Measurements from ENCODE around the gene PLEKHF1. TPM values are rescaled to one million over a fixed set of nuclear protein-coding genes. Genes with fewer than 3 reads are reported as not detected.
A peak's percentile ranks its signal among the peaks of the same experiment; 100 is the strongest.
"Not testable (repeated sequence)": the region's sequence is repeated elsewhere in the genome, so short reads cannot be mapped to it uniquely, and the experiment has no call there.

Gene PLEKHF1
- polyA plus RNA-seq, 3 donors from 2014 or later, result 107 to 244 (median 141) TPM

- Mint-ChIP-seq H3K9me3 (no peaks in the 10 kb centered on the region), H3K27me3 (ENCODE audit: low read depth in 3 of 3) (peaks cover 1 to 6% (median 4%) of the 10 kb centered on the region in 3 donors), H3K4me1 (peaks cover 48 to 65% of the 10 kb centered on the region in 2 donors), H3K4me3 (peak overlapping the region in 1 of 5 donors; percentile 18), H3K36me3 (no peaks in the 10 kb centered on the region), H3K27ac (peak overlapping the region in 3 of 6 donors; percentile 27 to 57 (median 40))
- no peak for DNase-seq
Observed at GRCh38 chr19:29626386-29626785, 38.9 kb upstream of the PLEKHF1 start.

GRCh38 chr19:29626832-29627231 is 38.4 kb upstream of the PLEKHF1 start:
- Mint-ChIP-seq H3K27ac (peak overlapping the region in 3 of 6 donors; percentile 27 to 57 (median 40)), H3K4me1 (peaks cover 44 to 61% of the 10 kb centered on the region in 2 donors)
- H3K4me3 Mint-ChIP-seq; H3K9me3 Mint-ChIP-seq; H3K27me3 Mint-ChIP-seq (ENCODE audit: low read depth in 3 of 3); H3K36me3 Mint-ChIP-seq; DNase-seq: not testable (repeated sequence)

GRCh38 chr19:29628661-29629385 is 36.4 kb upstream of the PLEKHF1 start:
- Mint-ChIP-seq H3K9me3 (no peaks in the 10 kb centered on the region), H3K27me3 (ENCODE audit: low read depth in 3 of 3) (peaks cover under 1 to 4% (median 1%) of the 10 kb centered on the region in 3 donors), H3K4me3 (no peak overlapping the region), H3K36me3 (no peaks in the 10 kb centered on the region), H3K4me1 (peaks cover 24 to 41% of the 10 kb centered on the region in 2 donors), H3K27ac (no peak overlapping the region)
- DNase-seq, result no peak

GRCh38 chr19:29629836-29630534 is 35.3 kb upstream of the PLEKHF1 start:
- H3K4me3 Mint-ChIP-seq, result no peak overlapping the region
- no peaks in the 10 kb centered on the region for H3K36me3 Mint-ChIP-seq
- peaks cover 0 to 1% (median 0%) of the 10 kb centered on the region in 3 donors for H3K27me3 Mint-ChIP-seq (ENCODE audit: low read depth in 3 of 3)
- no peak for DNase-seq
- H3K4me1 Mint-ChIP-seq, result peaks cover 17 to 30% of the 10 kb centered on the region in 2 donors
- H3K9me3 Mint-ChIP-seq, result no peaks in the 10 kb centered on the region
- no peak overlapping the region for H3K27ac Mint-ChIP-seq

- Mint-ChIP-seq H3K4me3 (no peak overlapping the region), H3K36me3 (no peaks in the 10 kb centered on the region)
Observed at GRCh38 chr19:29630655-29631054, 34.6 kb upstream of the PLEKHF1 start.

GRCh38 chr19:29631450-29631849 is 33.8 kb upstream of the PLEKHF1 start:
- H3K4me1 Mint-ChIP-seq, result peaks cover 12 to 22% of the 10 kb centered on the region in 2 donors
- H3K4me3 Mint-ChIP-seq, result no peak overlapping the region
- H3K36me3 Mint-ChIP-seq, result no peaks in the 10 kb centered on the region
- H3K27ac Mint-ChIP-seq, result no peak overlapping the region
- DNase-seq, result no peak
- H3K27me3 Mint-ChIP-seq (ENCODE audit: low read depth in 3 of 3), result peaks cover 0 to 1% (median 0%) of the 10 kb centered on the region in 3 donors
- H3K9me3 Mint-ChIP-seq, result no peaks in the 10 kb centered on the region

More at GRCh38 chr19:29630655-29631054, 34.6 kb upstream of the PLEKHF1 start:
- Mint-ChIP-seq H3K4me1 (peaks cover 12 to 26% of the 10 kb centered on the region in 2 donors), H3K27ac (no peak overlapping the region), H3K27me3 (ENCODE audit: low read depth in 3 of 3) (peaks cover 0 to 1% (median 1%) of the 10 kb centered on the region in 3 donors), H3K9me3 (no peaks in the 10 kb centered on the region)
- no peak for DNase-seq

- DNase-seq, result no peak
- Mint-ChIP-seq H3K4me3 (no peak overlapping the region), H3K4me1 (peaks cover 0 to under 1% of the 10 kb centered on the region in 2 donors), H3K27ac (no peak overlapping the region), H3K36me3 (no peaks in the 10 kb centered on the region), H3K9me3 (no peaks in the 10 kb centered on the region), H3K27me3 (ENCODE audit: low read depth in 3 of 3) (peaks cover 0 to 3% (median 0%) of the 10 kb centered on the region in 3 donors)
Observed at GRCh38 chr19:29634002-29634401, 31.3 kb upstream of the PLEKHF1 start.

- H3K27ac Mint-ChIP-seq, result no peak overlapping the region
- H3K4me1 Mint-ChIP-seq, result no peaks in the 10 kb centered on the region
- DNase-seq, result no peak
- H3K27me3 Mint-ChIP-seq (ENCODE audit: low read depth in 3 of 3), result peaks cover 0 to 3% (median 0%) of the 10 kb centered on the region in 3 donors
- no peak overlapping the region for H3K4me3 Mint-ChIP-seq
- no peaks in the 10 kb centered on the region for H3K36me3 Mint-ChIP-seq
- no peaks in the 10 kb centered on the region for H3K9me3 Mint-ChIP-seq
Observed at GRCh38 chr19:29634423-29635130, 30.7 kb upstream of the PLEKHF1 start.

GRCh38 chr19:29635963-29636362 is 29.3 kb upstream of the PLEKHF1 start:
- H3K4me3 Mint-ChIP-seq, result no peak overlapping the region
- H3K27ac Mint-ChIP-seq, result peak overlapping the region in 2 of 6 donors; percentile 22 to 53
- H3K4me1 Mint-ChIP-seq, result no peaks in the 10 kb centered on the region
- H3K9me3 Mint-ChIP-seq, result no peaks in the 10 kb centered on the region
- no peaks in the 10 kb centered on the region for H3K36me3 Mint-ChIP-seq
- peaks cover 0 to 3% (median 3%) of the 10 kb centered on the region in 3 donors for H3K27me3 Mint-ChIP-seq (ENCODE audit: low read depth in 3 of 3)
- no peak for DNase-seq

- no peak for DNase-seq
- no peak overlapping the region for H3K4me3 Mint-ChIP-seq
- no peaks in the 10 kb centered on the region for H3K4me1 Mint-ChIP-seq
- peaks cover 0 to 3% (median 3%) of the 10 kb centered on the region in 3 donors for H3K27me3 Mint-ChIP-seq (ENCODE audit: low read depth in 3 of 3)
- H3K9me3 Mint-ChIP-seq, result no peaks in the 10 kb centered on the region
- H3K27ac Mint-ChIP-seq, result no peak overlapping the region
- no peaks in the 10 kb centered on the region for H3K36me3 Mint-ChIP-seq
Observed at GRCh38 chr19:29636553-29637360, 28.5 kb upstream of the PLEKHF1 start.

GRCh38 chr19:29639086-29639485 is 26.2 kb upstream of the PLEKHF1 start:
- no peak for DNase-seq
- Mint-ChIP-seq H3K27ac (no peak overlapping the region), H3K27me3 (ENCODE audit: low read depth in 3 of 3) (peaks cover 0 to 3% (median 3%) of the 10 kb centered on the region in 3 donors), H3K4me1 (no peaks in the 10 kb centered on the region), H3K36me3 (no peaks in the 10 kb centered on the region), H3K9me3 (no peaks in the 10 kb centered on the region), H3K4me3 (no peak overlapping the region)

- Mint-ChIP-seq H3K9me3 (no peaks in the 10 kb centered on the region), H3K4me1 (peaks cover 1 to 3% of the 10 kb centered on the region in 2 donors), H3K36me3 (no peaks in the 10 kb centered on the region), H3K4me3 (no peak overlapping the region), H3K27ac (no peak overlapping the region), H3K27me3 (ENCODE audit: low read depth in 3 of 3) (peaks cover 0 to 5% (median 3%) of the 10 kb centered on the region in 3 donors)
- DNase-seq, result no peak
Observed at GRCh38 chr19:29640231-29640630, 25.0 kb upstream of the PLEKHF1 start.

GRCh38 chr19:29641597-29641996 is 23.7 kb upstream of the PLEKHF1 start:
- H3K4me1 Mint-ChIP-seq, result peaks cover 14 to 17% of the 10 kb centered on the region in 2 donors
- peaks cover 2 to 5% (median 2%) of the 10 kb centered on the region in 3 donors for H3K27me3 Mint-ChIP-seq (ENCODE audit: low read depth in 3 of 3)
- H3K4me3 Mint-ChIP-seq, result no peak overlapping the region
- H3K36me3 Mint-ChIP-seq, result no peaks in the 10 kb centered on the region
- no peak for DNase-seq
- H3K27ac Mint-ChIP-seq, result peak overlapping the region in 1 of 6 donors; percentile 57
- no peaks in the 10 kb centered on the region for H3K9me3 Mint-ChIP-seq

Data from immature natural killer cell (primary cell).